Measurements from ENCODE around the gene HNF4A. TPM values are rescaled to one million over a fixed set of nuclear protein-coding genes. Genes with fewer than 3 reads are reported as not detected.

The HNF4A gene
- polyA plus RNA-seq, 4 donors = 0.90 to 51.8 (median 40.6) TPM

- DNase-seq (ENCODE audit: low read depth in 4 of 4, low spot score in 3 of 4) = no peak
Observed at GRCh38 chr20:44419131-44419844, 63.8 kb downstream of the HNF4A start.

DNA sequence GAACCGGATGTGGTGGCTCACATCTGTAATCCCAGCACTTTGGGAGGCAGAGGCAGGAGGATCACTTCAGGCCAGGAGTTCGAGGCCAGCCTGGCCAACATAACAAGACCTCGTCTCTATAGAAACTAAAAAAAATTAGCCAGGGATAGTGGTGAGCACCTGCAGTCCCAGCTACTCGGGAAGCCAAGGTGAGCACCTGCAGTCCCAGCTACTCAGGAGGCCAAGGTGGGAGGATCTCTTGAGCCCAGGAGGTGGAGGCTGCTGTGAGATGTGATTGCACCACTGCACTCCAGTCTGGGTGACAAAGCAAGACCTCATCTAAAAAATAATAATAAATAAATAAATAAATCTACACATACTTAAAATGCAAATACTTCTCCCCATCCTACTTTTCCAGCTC lies 65.0 kb downstream of the HNF4A start:
- DNase-seq (ENCODE audit: low read depth in 4 of 4, low spot score in 3 of 4) = no peak

- no peak for DNase-seq (ENCODE audit: low read depth in 4 of 4, low spot score in 3 of 4)
Observed at GRCh38 chr20:44422083-44422482, 66.6 kb downstream of the HNF4A start.

GRCh38 chr20:44423480-44423879 lies 68.0 kb downstream of the HNF4A start:
- DNase-seq (ENCODE audit: low read depth in 4 of 4, low spot score in 3 of 4) = no peak

GRCh38 chr20:44424039-44424495 lies 68.6 kb downstream of the HNF4A start:
- no peak for DNase-seq (ENCODE audit: low read depth in 4 of 4, low spot score in 3 of 4)

GRCh38 chr20:44425923-44426322 lies 70.4 kb downstream of the HNF4A start:
- no peak for DNase-seq (ENCODE audit: low read depth in 4 of 4, low spot score in 3 of 4)

DNA sequence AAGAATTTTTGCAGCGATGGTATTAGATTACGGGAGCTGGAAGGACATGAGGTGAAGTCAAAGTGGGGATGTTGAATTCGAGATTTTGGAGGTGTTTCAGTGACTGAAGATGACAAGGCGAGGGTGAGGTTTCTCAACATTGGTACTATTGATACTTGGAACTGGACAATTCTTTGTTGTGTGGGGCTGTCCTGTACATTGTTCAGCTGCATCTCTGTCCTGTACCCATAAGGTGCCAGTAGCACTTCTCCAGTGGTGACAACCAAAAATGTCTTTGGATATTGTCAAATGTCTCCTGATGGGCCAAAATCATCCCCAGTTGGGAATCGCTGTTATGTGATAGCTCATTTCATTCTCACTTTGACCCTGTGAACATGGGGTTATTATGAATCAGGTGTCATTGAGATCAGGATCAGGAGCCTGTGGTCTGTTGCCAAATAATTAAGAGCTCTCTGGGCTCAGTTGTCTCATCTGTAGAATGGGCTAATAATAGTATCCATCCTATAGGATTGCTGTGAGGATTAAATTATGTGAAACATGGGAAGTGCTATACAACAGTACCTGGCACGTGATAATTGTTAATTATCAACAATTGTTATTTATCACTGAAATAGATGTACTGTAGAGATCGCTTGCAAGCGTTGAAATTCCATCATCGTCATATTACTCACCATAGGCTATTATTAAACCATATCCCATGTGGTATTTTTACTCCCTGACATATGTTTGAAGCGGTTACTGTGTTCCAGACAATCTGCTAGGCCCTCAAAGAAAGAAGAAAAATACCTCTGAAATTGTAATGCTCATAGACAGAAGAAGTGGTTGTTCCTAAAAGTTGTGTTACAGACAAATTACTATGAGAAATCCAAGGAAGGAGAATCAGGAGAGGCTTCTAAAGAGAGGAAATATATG lies 71.6 kb downstream of the HNF4A start:
- no peak for DNase-seq (ENCODE audit: low read depth in 4 of 4, low spot score in 3 of 4)

GRCh38 chr20:44427804-44428173 lies 72.3 kb downstream of the HNF4A start:
- no peak for DNase-seq (ENCODE audit: low read depth in 4 of 4, low spot score in 3 of 4)

DNA sequence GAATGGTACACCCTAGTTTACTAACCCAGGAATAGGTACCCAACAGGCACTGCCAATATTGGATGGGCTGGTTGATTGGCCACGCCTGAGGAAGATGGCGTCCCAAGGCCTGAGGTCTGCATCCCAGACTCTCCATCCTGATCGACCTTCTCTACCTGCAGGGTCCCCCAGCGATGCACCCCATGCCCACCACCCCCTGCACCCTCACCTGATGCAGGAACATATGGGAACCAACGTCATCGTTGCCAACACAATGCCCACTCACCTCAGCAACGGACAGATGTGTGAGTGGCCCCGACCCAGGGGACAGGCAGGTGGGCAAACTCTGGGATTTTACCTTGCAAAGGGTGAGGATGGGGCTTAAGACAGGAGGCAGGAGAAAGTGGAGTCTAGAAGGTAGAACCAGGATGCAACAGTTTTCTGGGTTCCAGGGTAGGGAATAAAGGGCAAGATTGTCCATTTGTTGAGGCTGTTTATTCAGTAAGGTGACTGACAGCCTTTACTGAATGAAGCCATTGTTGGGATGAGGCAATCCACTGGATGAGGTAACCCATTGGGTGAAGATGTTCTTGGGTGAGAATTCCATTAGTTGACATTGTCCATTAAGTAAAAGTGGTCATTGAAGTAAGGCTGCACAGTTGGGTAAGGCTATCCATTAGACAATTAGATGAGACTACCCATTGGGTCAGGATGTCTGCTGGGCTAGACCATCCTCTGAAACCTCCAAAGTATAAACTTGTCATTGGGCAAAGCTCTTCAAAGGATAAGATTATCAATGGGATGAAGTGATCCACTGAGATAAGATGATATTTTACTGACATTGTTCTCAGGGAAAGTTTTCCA lies 72.9 kb downstream of the HNF4A start:
- DNase-seq (ENCODE audit: low read depth in 4 of 4, low spot score in 3 of 4) = no peak

DNA sequence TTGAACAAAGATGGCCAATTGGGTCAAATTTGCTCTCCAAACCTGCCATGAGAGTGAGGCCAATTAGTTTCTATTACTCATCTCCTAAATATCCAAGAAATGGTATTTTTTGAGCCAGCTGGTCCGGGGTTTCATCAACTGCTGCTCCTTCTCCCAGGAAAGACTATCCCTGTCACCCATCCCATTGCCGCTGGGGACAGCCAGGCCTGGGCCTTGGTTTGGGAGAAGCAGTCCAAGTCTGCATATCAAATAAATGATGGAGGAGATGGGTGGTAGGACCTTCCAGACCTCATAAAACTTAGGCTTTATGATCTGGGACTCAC lies 73.5 kb downstream of the HNF4A start:
- DNase-seq (ENCODE audit: low read depth in 4 of 4, low spot score in 3 of 4) = no peak

- no peak for DNase-seq (ENCODE audit: low read depth in 4 of 4, low spot score in 3 of 4)
Observed at GRCh38 chr20:44429419-44430269, 74.1 kb downstream of the HNF4A start.

DNA sequence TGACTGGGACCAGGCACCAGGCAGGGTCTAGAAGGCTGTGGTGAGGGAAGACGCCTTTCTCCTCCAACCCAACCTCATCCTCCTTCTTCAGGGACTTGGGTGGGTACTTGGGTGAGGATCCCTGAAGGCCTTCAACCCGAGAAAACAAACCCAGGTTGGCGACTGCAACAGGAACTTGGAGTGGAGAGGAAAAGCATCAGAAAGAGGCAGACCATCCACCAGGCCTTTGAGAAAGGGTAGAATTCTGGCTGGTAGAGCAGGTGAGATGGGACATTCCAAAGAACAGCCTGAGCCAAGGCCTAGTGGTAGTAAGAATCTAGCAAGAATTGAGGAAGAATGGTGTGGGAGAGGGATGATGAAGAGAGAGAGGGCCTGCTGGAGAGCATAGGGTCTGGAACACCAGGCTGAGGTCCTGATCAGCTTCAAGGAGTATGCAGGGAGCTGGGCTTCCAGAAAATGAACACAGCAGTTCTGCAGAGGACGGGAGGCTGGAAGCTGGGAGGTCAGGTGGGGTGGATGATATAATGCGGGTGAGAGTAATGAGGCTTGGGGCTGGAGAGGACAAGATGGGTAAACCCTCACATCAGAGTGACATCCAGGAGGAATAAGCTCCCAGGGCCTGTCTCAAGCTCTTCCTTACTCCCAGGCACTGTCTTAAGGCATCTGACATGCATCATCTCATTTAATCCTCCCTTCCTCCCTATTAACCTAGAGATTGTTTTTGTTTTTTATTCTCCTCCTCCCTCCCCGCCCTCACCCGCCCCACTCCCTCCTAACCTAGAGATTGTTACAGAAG lies 75.0 kb downstream of the HNF4A start:
- DNase-seq (ENCODE audit: low read depth in 4 of 4, low spot score in 3 of 4) = no peak

DNA sequence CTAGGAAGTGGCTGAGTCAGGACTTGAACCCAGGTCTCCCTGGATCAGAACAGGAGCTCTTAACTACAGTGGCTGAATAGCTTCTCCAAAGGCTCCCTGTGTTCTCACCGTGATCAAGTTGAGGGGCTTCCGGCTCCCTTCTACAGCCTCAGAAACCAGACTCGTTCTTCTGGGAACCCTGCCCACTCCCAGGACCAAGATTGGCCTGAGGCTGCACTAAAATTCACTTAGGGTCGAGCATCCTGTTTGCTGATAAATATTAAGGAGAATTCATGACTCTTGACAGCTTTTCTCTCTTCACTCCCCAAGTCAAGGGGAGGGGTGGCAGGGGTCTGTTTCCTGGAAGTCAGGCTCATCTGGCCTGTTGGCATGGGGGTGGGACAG lies 75.6 kb downstream of the HNF4A start:
- DNase-seq (ENCODE audit: low read depth in 4 of 4, low spot score in 3 of 4) = no peak

GRCh38 chr20:44431502-44432234 lies 76.2 kb downstream of the HNF4A start:
- no peak for DNase-seq (ENCODE audit: low read depth in 4 of 4, low spot score in 3 of 4)

GRCh38 chr20:44432618-44433577 lies 77.4 kb downstream of the HNF4A start:
- no peak for DNase-seq (ENCODE audit: low read depth in 4 of 4, low spot score in 3 of 4)

DNA sequence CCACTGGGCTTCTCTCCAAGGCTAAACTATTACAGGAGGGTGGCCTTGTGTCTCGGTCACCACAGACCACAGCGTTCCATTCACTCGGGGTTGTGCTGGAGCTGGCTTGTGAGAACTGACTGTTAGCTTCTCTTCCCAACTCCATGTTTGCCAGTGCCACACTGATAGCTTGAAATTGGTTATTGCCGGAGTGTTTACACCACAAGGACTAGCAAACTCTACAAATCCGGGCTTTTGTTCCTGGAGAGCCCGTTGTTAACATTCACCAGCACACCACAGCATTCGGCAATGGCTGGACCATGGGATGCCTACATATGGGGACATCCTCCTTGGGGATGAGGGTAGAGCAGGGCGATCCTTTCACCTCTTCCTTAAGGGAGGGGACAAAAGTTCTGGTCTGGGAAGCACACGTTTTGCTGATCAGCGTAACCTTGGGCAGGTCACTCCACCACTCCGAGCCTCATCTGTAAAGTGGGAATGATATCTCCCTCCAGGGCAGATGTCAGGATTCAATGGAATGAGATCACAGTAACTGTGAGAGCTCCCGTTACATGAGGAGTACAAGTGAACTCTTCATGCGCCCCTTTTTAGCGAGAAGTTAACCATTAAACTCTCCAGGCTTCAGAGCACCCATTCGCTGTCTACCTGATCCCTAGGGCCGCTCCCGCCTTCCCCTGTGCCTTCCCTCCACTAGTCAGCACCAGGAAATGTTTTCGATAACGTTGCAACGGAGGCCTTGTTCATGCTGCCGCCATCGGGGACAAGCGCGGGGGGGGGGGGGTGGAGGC lies 78.4 kb downstream of the HNF4A start:
- peak in 1 of 4 donors; percentile 24 for DNase-seq (ENCODE audit: low read depth in 4 of 4, low spot score in 3 of 4)
